Stimulated activated CD4-positive, alpha-beta T cell treated with anti-CD3 and anti-CD28 coated beads, Interleukin-1b, Interleukin-23, amount 100 ng/mL, for 48 hours (primary cell): ENCODE data around the gene BAIAP2L1.

Source experiments
- DNase-seq: peaks from one replicate; pipeline ENCODE4 v3.0.0-alpha.2; 2020

BAIAP2L1 gene

GRCh38 chr7:98357751-98358161, 43.1 kb downstream of the BAIAP2L1 start:
- DNase-seq: no peak

GRCh38 chr7:98355250-98355538, 45.7 kb downstream of the BAIAP2L1 start:
- DNase-seq: no peak

- DNase-seq: no peak
These were observed 46.2 kb downstream of the BAIAP2L1 start for GRCh38 chr7:98354511-98355249.

GRCh38 chr7:98354052-98354451, 46.8 kb downstream of the BAIAP2L1 start:
- no peak for DNase-seq

GRCh38 chr7:98352621-98353020, 48.3 kb downstream of the BAIAP2L1 start:
- no peak for DNase-seq

- DNase-seq: no peak
These were observed 49.8 kb downstream of the BAIAP2L1 start for GRCh38 chr7:98351136-98351535.

- no peak for DNase-seq
These were observed 52.0 kb downstream of the BAIAP2L1 start for GRCh38 chr7:98348726-98349474.

- DNase-seq: no peak
These were observed 54.3 kb downstream of the BAIAP2L1 start for GRCh38 chr7:98346515-98347069.

- no peak for DNase-seq
These were observed 59.8 kb downstream of the BAIAP2L1 start for GRCh38 chr7:98341106-98341505.

GRCh38 chr7:98339043-98339442, 61.8 kb downstream of the BAIAP2L1 start:
- DNase-seq: no peak

GRCh38 chr7:98338441-98338840, 62.4 kb downstream of the BAIAP2L1 start:
- no peak for DNase-seq

- DNase-seq: no peak
These were observed 65.4 kb downstream of the BAIAP2L1 start for GRCh38 chr7:98335411-98335977.

- no peak for DNase-seq
These were observed 66.8 kb downstream of the BAIAP2L1 start for GRCh38 chr7:98334081-98334480.

GRCh38 chr7:98330926-98331529, 69.9 kb downstream of the BAIAP2L1 start:
- DNase-seq: no peak

- DNase-seq: no peak
These were observed 71.0 kb downstream of the BAIAP2L1 start for GRCh38 chr7:98329791-98330373.

GRCh38 chr7:98329100-98329790, 71.6 kb downstream of the BAIAP2L1 start:
- no peak for DNase-seq

- no peak for DNase-seq
These were observed 76.1 kb downstream of the BAIAP2L1 start for GRCh38 chr7:98324782-98325181.

GRCh38 chr7:98323597-98324322, 77.1 kb downstream of the BAIAP2L1 start:
- DNase-seq: peak; percentile 5

GRCh38 chr7:98322331-98323270, 78.3 kb downstream of the BAIAP2L1 start:
- DNase-seq: no peak

GRCh38 chr7:98321301-98321700, 79.6 kb downstream of the BAIAP2L1 start:
- DNase-seq: no peak

GRCh38 chr7:98319176-98319575, 81.7 kb downstream of the BAIAP2L1 start:
- no peak for DNase-seq
